SH-SY5Y (cell line): ENCODE results near the gene CNOT6L.

Experiments used
- GATA2 ChIP-seq: IDR thresholded peaks from 2 replicates; pipeline ENCODE4 v1.6.1; 2011; ENCODE audit warnings: mild to moderate bottlenecking, low read depth, low read length
- GATA3 ChIP-seq: IDR thresholded peaks from 2 replicates; pipeline ENCODE4 v1.6.1; 2011; ENCODE audit warnings: low read depth, mild to moderate bottlenecking, low read length, moderate library complexity

DNA sequence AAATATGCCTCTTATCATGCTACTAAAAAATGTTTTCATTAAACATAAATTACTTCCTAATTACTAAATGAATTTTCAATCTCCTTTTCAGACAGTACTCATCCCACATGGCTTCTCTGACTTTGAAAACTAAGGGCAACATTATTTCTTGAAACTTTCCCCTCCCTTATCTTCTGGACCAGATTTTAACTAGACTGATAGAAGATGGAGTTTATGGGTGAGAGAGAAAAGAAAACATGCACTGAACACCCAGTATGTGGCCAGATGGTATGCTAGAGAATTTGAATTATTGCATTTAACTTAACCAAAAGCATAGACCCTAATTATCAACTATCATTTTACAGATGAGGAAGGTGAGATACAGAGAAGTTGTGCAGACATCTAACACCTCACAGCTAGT, 16.8 kb downstream of the CNOT6L start:
- no peak for TF ChIP-seq GATA2
- TF ChIP-seq GATA3, result no peak
